ENCODE results near the gene CHIC2.

GRCh38 chr4:54104907-54105306 is 40.5 kb upstream of the CHIC2 start:
- no peak for TF ChIP-seq CTCF (IDR thresholded peaks at IDR 0.05)
- no peak for TF ChIP-seq POLR2A (IDR thresholded peaks at IDR 0.05; ENCODE audit: low read depth)
- TF ChIP-seq POLR2AphosphoS5 (IDR thresholded peaks at IDR 0.05), result no peak
- no peak for TF ChIP-seq EP300 (IDR thresholded peaks at IDR 0.05)
